ENCODE measurements around the gene DNAJC6.

DNA sequence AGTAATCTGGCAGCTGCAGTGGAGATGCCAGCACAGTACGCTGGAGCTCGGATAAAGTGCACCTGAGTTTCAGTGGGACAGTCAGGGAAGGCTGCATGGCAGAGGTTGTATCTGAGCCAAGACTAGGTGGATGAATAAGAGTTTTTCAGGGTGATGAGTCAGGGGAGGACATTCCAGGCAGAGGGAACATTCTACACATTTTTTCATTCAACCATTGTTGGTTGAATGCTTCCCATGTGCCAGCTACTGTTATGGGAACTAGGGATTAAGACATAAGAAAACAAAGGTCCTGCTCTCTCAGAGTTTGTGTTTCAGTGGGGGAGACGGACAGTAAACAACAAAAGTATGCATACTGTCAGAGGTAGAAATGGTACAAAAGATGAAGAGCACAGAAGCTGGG lies 116.4 kb downstream of the DNAJC6 start:
- TF ChIP-seq CTCF (IDR thresholded peaks at IDR 0.05) (no peak), POLR2A (IDR thresholded peaks at IDR 0.05) (no peak)
